Activated T-cell treated with anti-CD3 and anti-CD28 coated beads for 24 hours (primary cell): ENCODE data around the gene CELF2.
A peak's percentile ranks its signal among the peaks of the same experiment; 100 is the strongest.
"Not testable (repeated sequence)": the region's sequence is repeated elsewhere in the genome, so short reads cannot be mapped to it uniquely, and the experiment has no call there.

ENCODE experiments used
- DNase-seq: peaks from one replicate; pipeline ENCODE4 v3.0.0-alpha.2; 2020; ENCODE audit warnings: low read depth

The CELF2 gene

GRCh38 chr10:11330383-11331045 is 312.8 kb downstream of the CELF2 start:
- DNase-seq, result no peak

- DNase-seq, result no peak
These were observed 313.4 kb downstream of the CELF2 start for GRCh38 chr10:11331046-11331577.

- DNase-seq, result no peak
These were observed 314.1 kb downstream of the CELF2 start for GRCh38 chr10:11331726-11332125.

- DNase-seq, result no peak
These were observed 315.2 kb downstream of the CELF2 start for GRCh38 chr10:11332846-11333245.

GRCh38 chr10:11334436-11334835 is 316.8 kb downstream of the CELF2 start:
- DNase-seq, result no peak

GRCh38 chr10:11335167-11335652 is 317.5 kb downstream of the CELF2 start:
- DNase-seq, result no peak

- DNase-seq, result no peak
These were observed 318.3 kb downstream of the CELF2 start for GRCh38 chr10:11335881-11336430.

GRCh38 chr10:11336722-11337162 is 319.1 kb downstream of the CELF2 start:
- no peak for DNase-seq

- DNase-seq, result peak; percentile 8
These were observed 319.8 kb downstream of the CELF2 start for GRCh38 chr10:11337516-11337915.

GRCh38 chr10:11338160-11338844 is 320.6 kb downstream of the CELF2 start:
- no peak for DNase-seq

- DNase-seq, result no peak
These were observed 321.3 kb downstream of the CELF2 start for GRCh38 chr10:11339013-11339412.

GRCh38 chr10:11339660-11340059 is 322.0 kb downstream of the CELF2 start:
- no peak for DNase-seq

- no peak for DNase-seq
These were observed 323.8 kb downstream of the CELF2 start for GRCh38 chr10:11341283-11341960.

- no peak for DNase-seq
These were observed 326.4 kb downstream of the CELF2 start for GRCh38 chr10:11344081-11344480.

GRCh38 chr10:11344550-11344949 is 326.9 kb downstream of the CELF2 start:
- DNase-seq, result no peak

- no peak for DNase-seq
These were observed 327.8 kb downstream of the CELF2 start for GRCh38 chr10:11345224-11346054.

GRCh38 chr10:11347580-11347979 is 329.9 kb downstream of the CELF2 start:
- not testable (repeated sequence) for DNase-seq

- no peak for DNase-seq
These were observed 334.1 kb downstream of the CELF2 start for GRCh38 chr10:11351801-11352200.

GRCh38 chr10:11353006-11353896 is 335.6 kb downstream of the CELF2 start:
- no peak for DNase-seq

GRCh38 chr10:11354823-11355222 is 337.2 kb downstream of the CELF2 start:
- no peak for DNase-seq
